Mesothelial cell of epicardium (in vitro differentiated cells): ENCODE results near the gene SPATA2L. TPM values are rescaled to one million over a fixed set of nuclear protein-coding genes. Genes with fewer than 3 reads are reported as not detected.
"Not testable (repeated sequence)": the region's sequence is repeated elsewhere in the genome, so short reads cannot be mapped to it uniquely, and the experiment has no call there.

ENCODE experiments used
- DNase-seq, 2 experiments: peaks; one replicate each; pipeline ENCODE4 v3.0.0; 2021; ENCODE audit warnings: low spot score in 2 of 2; ENCODE audit not compliant: unreplicated experiment in 2 of 2
- H3K27ac Mint-ChIP-seq: 2 replicates; pipeline ENCODE4 v1.8.0; 2021; ENCODE audit warnings: mixed read lengths
- H3K27me3 Mint-ChIP-seq: 2 replicates; pipeline ENCODE4 v1.8.0; 2021; ENCODE audit warnings: low read depth, mixed read lengths
- H3K36me3 Mint-ChIP-seq: 2 replicates; pipeline ENCODE4 v1.8.0; 2021; ENCODE audit warnings: mixed read lengths
- H3K4me1 Mint-ChIP-seq: 2 replicates; pipeline ENCODE4 v1.8.0; 2021; ENCODE audit warnings: mixed read lengths
- H3K4me3 Mint-ChIP-seq: 2 replicates; pipeline ENCODE4 v1.8.0; 2021; ENCODE audit warnings: mild to moderate bottlenecking, moderate library complexity, mixed read lengths
- H3K9me3 Mint-ChIP-seq: 2 replicates; pipeline ENCODE4 v1.8.0; 2021; ENCODE audit warnings: mixed read lengths
- total RNA-seq: library from RNA; stranded (reverse); gene quantifications from 3 replicates; pipeline ENCODE4 v1.2.1, GENCODE V29; 2021
- TF ChIP-seq, protein P1 (sequence below): fragments of 200-600 bp; sonication (generic); IDR thresholded peaks from one replicate; pipeline ENCODE4 v1.5.0; 2021; ENCODE audit warnings: antibody characterized with exemption; ENCODE audit not compliant: unreplicated experiment

SPATA2L gene
- total RNA-seq, 1 donor from 2014 or later, result 7.5 TPM

DNA sequence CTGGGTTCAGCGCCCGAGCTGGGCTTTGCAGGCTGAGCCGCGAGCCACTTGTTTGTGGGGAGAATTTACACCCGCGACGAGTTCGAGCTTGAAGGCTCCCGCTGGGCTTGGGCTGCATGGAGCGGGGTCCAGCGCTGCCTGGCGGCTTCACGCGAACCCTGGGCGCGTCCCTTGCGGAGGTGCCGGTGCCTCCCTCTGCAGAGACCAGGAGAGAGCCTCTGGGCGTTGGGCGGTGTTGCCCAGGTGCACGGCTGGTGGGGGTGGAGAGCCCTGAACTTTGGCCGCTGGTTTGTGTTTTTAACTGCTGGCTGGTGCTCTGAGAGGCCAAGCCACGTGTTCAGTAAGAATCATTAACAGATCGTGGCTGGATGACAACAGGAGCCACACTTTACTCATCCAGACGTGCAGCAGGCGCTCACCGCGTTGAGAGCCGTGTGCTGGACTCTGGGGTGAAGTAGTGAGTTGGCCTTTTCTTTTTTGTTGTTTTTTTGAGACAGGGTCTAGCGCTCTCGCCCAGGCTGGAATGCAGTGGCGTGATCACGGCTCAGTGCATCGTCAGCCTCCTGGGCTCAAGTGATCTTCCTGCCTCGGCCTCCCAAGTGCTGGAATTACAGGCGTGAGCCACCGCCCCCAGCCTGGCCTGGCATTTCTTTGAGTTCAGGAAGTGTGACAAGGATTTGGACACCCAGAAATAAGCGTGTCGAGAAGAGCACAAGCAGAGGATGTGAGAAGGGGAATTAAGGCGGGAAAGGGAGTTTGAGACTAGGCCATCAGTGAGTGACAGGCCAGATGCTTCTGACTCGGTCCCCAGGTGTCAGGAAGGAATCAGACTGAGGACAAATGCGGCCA is 14.2 kb downstream of the SPATA2L start:
- Mint-ChIP-seq H3K36me3 (peaks cover 31% of the 10 kb centered on the region), H3K27me3 (no peaks in the 10 kb centered on the region), H3K4me1 (peaks cover 12% of the 10 kb centered on the region), H3K27ac (peak overlapping the region; percentile 94), H3K9me3 (peaks cover 6% of the 10 kb centered on the region), H3K4me3 (peak overlapping the region; percentile 89)
- TF ChIP-seq, protein P1, sequence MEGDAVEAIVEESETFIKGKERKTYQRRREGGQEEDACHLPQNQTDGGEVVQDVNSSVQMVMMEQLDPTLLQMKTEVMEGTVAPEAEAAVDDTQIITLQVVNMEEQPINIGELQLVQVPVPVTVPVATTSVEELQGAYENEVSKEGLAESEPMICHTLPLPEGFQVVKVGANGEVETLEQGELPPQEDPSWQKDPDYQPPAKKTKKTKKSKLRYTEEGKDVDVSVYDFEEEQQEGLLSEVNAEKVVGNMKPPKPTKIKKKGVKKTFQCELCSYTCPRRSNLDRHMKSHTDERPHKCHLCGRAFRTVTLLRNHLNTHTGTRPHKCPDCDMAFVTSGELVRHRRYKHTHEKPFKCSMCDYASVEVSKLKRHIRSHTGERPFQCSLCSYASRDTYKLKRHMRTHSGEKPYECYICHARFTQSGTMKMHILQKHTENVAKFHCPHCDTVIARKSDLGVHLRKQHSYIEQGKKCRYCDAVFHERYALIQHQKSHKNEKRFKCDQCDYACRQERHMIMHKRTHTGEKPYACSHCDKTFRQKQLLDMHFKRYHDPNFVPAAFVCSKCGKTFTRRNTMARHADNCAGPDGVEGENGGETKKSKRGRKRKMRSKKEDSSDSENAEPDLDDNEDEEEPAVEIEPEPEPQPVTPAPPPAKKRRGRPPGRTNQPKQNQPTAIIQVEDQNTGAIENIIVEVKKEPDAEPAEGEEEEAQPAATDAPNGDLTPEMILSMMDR, result no peak
- no peak for DNase-seq

DNA sequence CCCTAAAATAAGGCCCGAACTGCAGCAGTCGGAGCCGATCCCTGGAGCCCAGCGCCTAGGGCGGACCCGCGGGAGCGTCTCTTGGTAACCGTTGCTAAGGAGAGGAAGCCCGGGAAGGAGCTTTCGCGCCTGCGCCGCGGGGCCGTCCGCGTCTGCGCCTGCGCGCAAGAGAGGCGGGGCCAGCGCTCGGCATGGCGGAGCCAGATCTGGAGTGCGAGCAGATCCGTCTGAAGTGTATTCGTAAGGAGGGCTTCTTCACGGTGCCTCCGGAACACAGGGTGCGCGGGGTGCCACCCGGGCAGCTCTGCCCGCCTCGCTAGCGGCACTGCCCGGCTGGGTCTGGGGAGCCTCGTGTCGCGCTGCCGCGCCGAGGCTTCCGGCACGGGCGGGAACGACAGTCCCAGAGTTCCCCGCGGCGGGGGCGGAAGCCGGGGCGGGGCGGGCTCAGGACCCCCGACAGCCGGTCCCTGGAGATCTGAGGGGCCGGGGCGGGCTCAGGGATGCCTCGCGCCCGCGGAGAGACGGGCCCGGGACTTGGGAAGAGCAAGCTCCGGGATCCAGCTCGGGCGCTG is 14.9 kb downstream of the SPATA2L start, which contains the start of gene CDK10:
Gene CDK10, plus strand, starts transcription at position 170 of the 572 bp plus-strand sequence. Its CDS starts 22 bp downstream, at position 192.
- peaks cover 12% of the 10 kb centered on the region for H3K4me1 Mint-ChIP-seq
- peak; percentile 82 to 98 for DNase-seq
- H3K36me3 Mint-ChIP-seq, result peaks cover 37% of the 10 kb centered on the region
- H3K27me3 Mint-ChIP-seq, result no peaks in the 10 kb centered on the region
- TF ChIP-seq, protein P1, result no peak
- peak within 1 kb of the TSS; percentile 94 for H3K27ac Mint-ChIP-seq
- H3K9me3 Mint-ChIP-seq, result peaks cover 9% of the 10 kb centered on the region
- H3K4me3 Mint-ChIP-seq, result peak within 1 kb of the TSS; percentile 89

DNA sequence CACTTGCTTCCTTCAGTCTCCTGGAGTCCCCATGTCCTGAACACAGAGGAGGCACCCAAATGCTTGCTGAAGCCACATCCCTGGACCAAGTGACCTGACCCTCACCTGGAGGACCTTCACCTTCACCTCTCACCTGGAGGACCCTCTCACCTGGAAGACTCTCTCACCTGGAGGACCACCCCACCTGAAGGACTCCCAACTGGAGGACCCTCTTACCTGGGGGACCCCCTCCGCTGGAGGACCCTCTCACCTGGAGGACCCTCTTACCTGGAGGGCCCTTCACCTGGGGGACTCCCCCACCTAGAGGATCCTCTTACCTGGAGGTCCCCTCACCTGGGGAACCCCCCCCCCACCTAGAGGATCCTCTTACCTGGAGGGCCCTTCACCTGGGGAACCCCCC is 15.6 kb downstream of the SPATA2L start:
- Mint-ChIP-seq H3K27ac (no peak overlapping the region), H3K4me1 (peaks cover 12% of the 10 kb centered on the region), H3K27me3 (no peaks in the 10 kb centered on the region), H3K9me3 (peaks cover 9% of the 10 kb centered on the region), H3K36me3 (peaks cover 41% of the 10 kb centered on the region), H3K4me3 (peak overlapping the region; percentile 35)
- no peak for DNase-seq
- TF ChIP-seq, protein P1, result no peak

DNA sequence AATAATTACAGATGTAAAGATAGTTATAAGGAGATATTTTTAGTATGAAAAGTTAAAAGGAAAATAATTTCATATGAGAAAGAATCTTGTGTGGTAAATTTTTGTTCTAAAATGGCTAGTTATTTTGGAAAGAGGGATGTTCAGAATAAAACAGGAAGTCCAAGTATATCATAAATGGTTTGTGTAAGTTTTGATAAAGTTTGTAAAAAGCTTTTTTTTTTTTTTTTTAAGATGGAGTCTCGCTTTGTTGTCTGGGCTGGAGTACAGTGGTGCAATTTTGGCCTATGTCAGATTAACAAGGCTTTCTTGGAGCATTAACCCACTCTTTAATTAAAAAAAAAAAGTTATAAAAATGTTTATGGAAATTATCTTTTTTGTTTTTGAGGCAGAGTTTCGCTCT is 23.2 kb downstream of the SPATA2L start:
- H3K27ac Mint-ChIP-seq, result no peak overlapping the region
- no peaks in the 10 kb centered on the region for H3K4me1 Mint-ChIP-seq
- H3K36me3 Mint-ChIP-seq, result peaks cover 26% of the 10 kb centered on the region
- H3K27me3 Mint-ChIP-seq, result no peaks in the 10 kb centered on the region
- H3K9me3 Mint-ChIP-seq, result peaks cover 7% of the 10 kb centered on the region
- no peak overlapping the region for H3K4me3 Mint-ChIP-seq
- TF ChIP-seq, protein P1, result no peak
- DNase-seq, result no peak

DNA sequence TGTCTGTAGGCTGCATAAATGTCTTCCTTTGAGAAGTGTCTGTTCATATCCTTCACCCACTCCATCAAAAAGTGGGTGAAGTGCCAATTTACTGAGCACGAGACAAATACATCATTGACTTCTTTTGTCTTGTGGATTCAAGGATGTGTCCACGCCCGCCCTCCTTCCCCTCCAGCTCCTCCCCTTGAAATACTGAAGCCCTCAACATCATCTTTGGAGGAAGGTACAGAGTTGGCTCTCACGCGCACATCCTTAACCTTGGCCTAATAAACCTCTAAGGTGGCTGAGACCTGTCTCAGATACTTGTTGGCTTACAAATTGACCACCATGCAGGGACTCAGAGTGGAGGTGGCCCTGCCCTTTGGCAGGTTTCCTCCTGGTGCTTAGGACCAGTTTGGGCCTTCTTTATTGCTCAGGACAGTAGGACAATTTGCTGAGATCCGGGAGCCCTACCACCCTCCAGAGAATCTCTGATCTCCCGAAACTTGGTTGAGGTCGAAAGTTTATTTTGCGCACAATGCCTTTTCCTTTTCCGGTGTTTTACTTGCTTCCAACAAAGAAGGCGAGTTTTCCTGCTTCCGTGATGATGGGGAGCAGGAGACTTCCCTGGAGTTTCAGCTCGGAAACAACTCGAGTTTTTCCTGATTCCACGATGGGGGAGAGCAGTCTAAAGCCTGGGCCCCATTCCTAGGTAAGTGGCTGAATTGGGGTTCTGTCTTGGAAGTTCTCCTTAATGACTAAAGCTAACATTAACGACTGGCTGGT is 29.1 kb downstream of the SPATA2L start:
- H3K36me3 Mint-ChIP-seq, result peaks cover 2% of the 10 kb centered on the region
- TF ChIP-seq, protein P1, result no peak
- H3K4me3 Mint-ChIP-seq, result no peak overlapping the region
- no peaks in the 10 kb centered on the region for H3K4me1 Mint-ChIP-seq
- H3K27me3 Mint-ChIP-seq, result no peaks in the 10 kb centered on the region
- DNase-seq, result no peak
- H3K27ac Mint-ChIP-seq, result no peak overlapping the region
- H3K9me3 Mint-ChIP-seq, result no peaks in the 10 kb centered on the region

DNA sequence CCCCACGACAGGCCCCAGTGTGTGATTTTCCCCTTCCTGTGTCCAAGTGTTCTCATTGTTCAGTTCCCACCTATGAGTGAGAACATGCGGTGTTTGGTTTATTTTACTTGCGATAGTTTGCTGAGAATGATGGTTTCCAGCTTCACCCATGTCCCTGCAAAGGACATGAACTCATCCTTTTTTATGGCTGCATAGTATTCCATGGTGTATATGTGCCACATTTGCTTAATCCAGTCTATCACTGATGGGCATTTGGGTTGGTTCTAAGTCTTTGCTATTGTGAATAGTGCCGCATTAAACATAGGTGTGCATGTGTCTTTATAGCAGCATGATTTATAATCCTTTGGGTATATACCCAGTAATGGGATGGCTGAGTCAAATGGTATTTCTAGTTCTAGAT is 29.9 kb downstream of the SPATA2L start:
- H3K27me3 Mint-ChIP-seq, H3K4me1 Mint-ChIP-seq, H3K27ac Mint-ChIP-seq, H3K9me3 Mint-ChIP-seq, H3K4me3 Mint-ChIP-seq, H3K36me3 Mint-ChIP-seq, DNase-seq: not testable (repeated sequence)
